ENCODE measurements around the gene LSM5.
A peak's percentile ranks its signal among the peaks of the same experiment; 100 is the strongest.

Gene LSM5

GRCh38 chr7:32490127-32490796 lies at the start of gene LSM5:
LSM5 (minus strand) TSS chr7:32490380; CDS start chr7:32490365, 15 bp downstream.
- DNase-seq, result peak; percentile 71

GRCh38 chr7:32539366-32539765 lies 49.2 kb upstream of the LSM5 start:
- DNase-seq, result no peak

- no peak for DNase-seq
These were observed 47.6 kb upstream of the LSM5 start for GRCh38 chr7:32537760-32538159.

GRCh38 chr7:32536585-32536984 lies 46.4 kb upstream of the LSM5 start:
- DNase-seq, result no peak

- no peak for DNase-seq
These were observed 45.8 kb upstream of the LSM5 start for GRCh38 chr7:32536016-32536415.

- DNase-seq, result no peak
These were observed 45.1 kb upstream of the LSM5 start for GRCh38 chr7:32535162-32535702.

- no peak for DNase-seq
These were observed 43.3 kb upstream of the LSM5 start for GRCh38 chr7:32533276-32534029.

- DNase-seq, result no peak
These were observed 42.5 kb upstream of the LSM5 start for GRCh38 chr7:32532716-32533115.

GRCh38 chr7:32532086-32532485 lies 41.9 kb upstream of the LSM5 start:
- DNase-seq, result no peak

GRCh38 chr7:32531402-32531801 lies 41.2 kb upstream of the LSM5 start:
- DNase-seq, result no peak

GRCh38 chr7:32525839-32526238 lies 35.7 kb upstream of the LSM5 start:
- no peak for DNase-seq

GRCh38 chr7:32524631-32525030 lies 34.5 kb upstream of the LSM5 start:
- no peak for DNase-seq

- DNase-seq, result no peak
These were observed 32.8 kb upstream of the LSM5 start for GRCh38 chr7:32522746-32523530.

- DNase-seq, result no peak
These were observed 29.6 kb upstream of the LSM5 start for GRCh38 chr7:32519763-32520162.

- no peak for DNase-seq
These were observed 28.5 kb upstream of the LSM5 start for GRCh38 chr7:32518534-32519140.

GRCh38 chr7:32516551-32517100 lies 26.4 kb upstream of the LSM5 start:
- DNase-seq, result no peak

GRCh38 chr7:32515890-32516550 lies 25.8 kb upstream of the LSM5 start:
- DNase-seq, result no peak

- no peak for DNase-seq
These were observed 23.0 kb upstream of the LSM5 start for GRCh38 chr7:32513210-32513609.

GRCh38 chr7:32511791-32512190 lies 21.6 kb upstream of the LSM5 start:
- no peak for DNase-seq

GRCh38 chr7:32507414-32507813 lies 17.2 kb upstream of the LSM5 start:
- DNase-seq, result no peak

GRCh38 chr7:32506266-32507054 lies 16.3 kb upstream of the LSM5 start:
- DNase-seq, result no peak
